Gastroesophageal sphincter (tissue), 4 donors: ENCODE measurements around the gene C6orf47. TPM values are rescaled to one million over a fixed set of nuclear protein-coding genes. Genes with fewer than 3 reads are reported as not detected.

Experiments used
- ATAC-seq: fragments of 150-250 bp; one replicate; pipeline ENCODE4 v1.9.1; 2016; ENCODE audit warnings: mild to moderate bottlenecking, moderate library complexity
- H3K27ac ChIP-seq, 4 donors: fragments of 200-600 bp; sonication (generic) in 3 of 4; 1 replicate in 3 of 4; 2 replicates in 1 of 4; pipeline ENCODE4 v1.5.1; 2016 to 2019
- H3K27me3 ChIP-seq: fragments of 200-600 bp; sonication (generic); one replicate; pipeline ENCODE4 v1.5.1; 2019
- H3K36me3 ChIP-seq, 2 donors: fragments of 200-600 bp; sonication (generic); one replicate each; pipeline ENCODE4 v1.5.1; 2019; ENCODE audit warnings: control low read depth in 1 of 2
- H3K4me1 ChIP-seq, 3 donors: fragments of 200-600 bp; sonication (generic); 1 replicate in 2 of 3; 2 replicates in 1 of 3; pipeline ENCODE4 v1.5.1; 2016 to 2019; ENCODE audit warnings: control low read depth in 2 of 3
- H3K4me3 ChIP-seq, 2 donors: fragments of 200-600 bp; sonication (generic); one replicate each; pipeline ENCODE4 v1.5.1; 2019; ENCODE audit warnings: mild to moderate bottlenecking in 1 of 2, moderate library complexity in 1 of 2
- H3K9me3 ChIP-seq, 3 donors: fragments of 200-600 bp; sonication (generic); one replicate each; pipeline ENCODE4 v1.5.1; 2017 to 2019; ENCODE audit warnings: control low read depth in 2 of 3
- EP300 ChIP-seq: sonication (generic); formaldehyde crosslinking; IDR thresholded peaks from one replicate; pipeline ENCODE4 v1.6.1; 2017; ENCODE audit warnings: antibody characterized with exemption, mild to moderate bottlenecking
- POLR2A ChIP-seq, 2 donors: fragments of 450-650 bp; IDR thresholded peaks; one replicate each; pipeline ENCODE4 v1.6.1; 2017; ENCODE audit warnings: antibody characterized with exemption in 2 of 2, mild to moderate bottlenecking in 2 of 2, moderate library complexity in 1 of 2
- POLR2AphosphoS5 ChIP-seq: sonication (generic); formaldehyde crosslinking; IDR thresholded peaks from one replicate; pipeline ENCODE4 v1.6.1; 2017; ENCODE audit warnings: antibody characterized with exemption
- WGBS, 2 donors: methylation state at CpG; one replicate each; pipeline ENCODE4 v1.1.5; 2018; ENCODE audit warnings: low coverage in 1 of 2; 5-methylcytosine and 5-hydroxymethylcytosine counted together
- total RNA-seq, 4 donors: library from RNA; depleted of rRNA; stranded (reverse); fragments of >200 nt; gene quantifications; one replicate each; pipeline ENCODE4 v1.1.0, GENCODE V29; 2016
- TF ChIP-seq, protein P1 (sequence below), 4 experiments: fragments of 200-600 bp in 2 of 4; fragments of 450-650 bp in 2 of 4; sonication (generic) in 1 of 4; IDR thresholded peaks; one replicate each; pipeline ENCODE4 v1.5.1; 2017 to 2019; ENCODE audit warnings: antibody characterized with exemption in 4 of 4, mild to moderate bottlenecking in 2 of 4, moderate library complexity in 2 of 4

Gene C6orf47
- total RNA-seq, 4 donors from 2014 or later = 30.0 to 40.0 (median 36.1) TPM

- H3K27ac ChIP-seq = no peak overlapping the region
- H3K36me3 ChIP-seq = peaks cover 0 to 31% of the 10 kb centered on the region in 2 donors
- no peak overlapping the region for H3K4me3 ChIP-seq
- TF ChIP-seq POLR2A (IDR thresholded peaks at IDR 0.05) (no peak), EP300 (no peak), POLR2AphosphoS5 (no peak)
- TF ChIP-seq, protein P1, sequence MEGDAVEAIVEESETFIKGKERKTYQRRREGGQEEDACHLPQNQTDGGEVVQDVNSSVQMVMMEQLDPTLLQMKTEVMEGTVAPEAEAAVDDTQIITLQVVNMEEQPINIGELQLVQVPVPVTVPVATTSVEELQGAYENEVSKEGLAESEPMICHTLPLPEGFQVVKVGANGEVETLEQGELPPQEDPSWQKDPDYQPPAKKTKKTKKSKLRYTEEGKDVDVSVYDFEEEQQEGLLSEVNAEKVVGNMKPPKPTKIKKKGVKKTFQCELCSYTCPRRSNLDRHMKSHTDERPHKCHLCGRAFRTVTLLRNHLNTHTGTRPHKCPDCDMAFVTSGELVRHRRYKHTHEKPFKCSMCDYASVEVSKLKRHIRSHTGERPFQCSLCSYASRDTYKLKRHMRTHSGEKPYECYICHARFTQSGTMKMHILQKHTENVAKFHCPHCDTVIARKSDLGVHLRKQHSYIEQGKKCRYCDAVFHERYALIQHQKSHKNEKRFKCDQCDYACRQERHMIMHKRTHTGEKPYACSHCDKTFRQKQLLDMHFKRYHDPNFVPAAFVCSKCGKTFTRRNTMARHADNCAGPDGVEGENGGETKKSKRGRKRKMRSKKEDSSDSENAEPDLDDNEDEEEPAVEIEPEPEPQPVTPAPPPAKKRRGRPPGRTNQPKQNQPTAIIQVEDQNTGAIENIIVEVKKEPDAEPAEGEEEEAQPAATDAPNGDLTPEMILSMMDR (IDR thresholded peaks at IDR 0.05) = no peak
- no peak for ATAC-seq
- peaks cover 0 to 16% (median 5%) of the 10 kb centered on the region in 3 donors for H3K4me1 ChIP-seq
- H3K9me3 ChIP-seq = no peaks in the 10 kb centered on the region
- 70 to 85% methylated on average over 2 to 3 of the region's 4 CpGs for WGBS, 2 donors
- H3K27me3 ChIP-seq = no peaks in the 10 kb centered on the region
Observed at GRCh38 chr6:31676322-31676903, 15.8 kb upstream of the C6orf47 start.

GRCh38 chr6:31669676-31670075 is 9.1 kb upstream of the C6orf47 start, which contains the start of gene LY6G5B:
Gene LY6G5B, plus strand, starts transcription at chr6:31669976. Its CDS starts 975 bp downstream, at chr6:31670951.
- H3K4me3 ChIP-seq = no peak within 1 kb of the TSS
- TF ChIP-seq, protein P1 (IDR thresholded peaks at IDR 0.05) = no peak
- TF ChIP-seq EP300 (no peak), POLR2A (IDR thresholded peaks at IDR 0.05) (no peak), POLR2AphosphoS5 (no peak)
- H3K9me3 ChIP-seq = no peaks in the 10 kb centered on the region
- WGBS, 2 donors = 67% methylated on average over 8 of the region's 8 CpGs; no CpG with 5 or more reads in 1 of the 2 donors
- peaks cover 0 to 75% of the 10 kb centered on the region in 2 donors for H3K36me3 ChIP-seq
- peaks cover 0 to 36% (median 11%) of the 10 kb centered on the region in 3 donors for H3K4me1 ChIP-seq
- ATAC-seq = no peak
- H3K27ac ChIP-seq = no peak within 1 kb of the TSS
- H3K27me3 ChIP-seq = no peaks in the 10 kb centered on the region

DNA sequence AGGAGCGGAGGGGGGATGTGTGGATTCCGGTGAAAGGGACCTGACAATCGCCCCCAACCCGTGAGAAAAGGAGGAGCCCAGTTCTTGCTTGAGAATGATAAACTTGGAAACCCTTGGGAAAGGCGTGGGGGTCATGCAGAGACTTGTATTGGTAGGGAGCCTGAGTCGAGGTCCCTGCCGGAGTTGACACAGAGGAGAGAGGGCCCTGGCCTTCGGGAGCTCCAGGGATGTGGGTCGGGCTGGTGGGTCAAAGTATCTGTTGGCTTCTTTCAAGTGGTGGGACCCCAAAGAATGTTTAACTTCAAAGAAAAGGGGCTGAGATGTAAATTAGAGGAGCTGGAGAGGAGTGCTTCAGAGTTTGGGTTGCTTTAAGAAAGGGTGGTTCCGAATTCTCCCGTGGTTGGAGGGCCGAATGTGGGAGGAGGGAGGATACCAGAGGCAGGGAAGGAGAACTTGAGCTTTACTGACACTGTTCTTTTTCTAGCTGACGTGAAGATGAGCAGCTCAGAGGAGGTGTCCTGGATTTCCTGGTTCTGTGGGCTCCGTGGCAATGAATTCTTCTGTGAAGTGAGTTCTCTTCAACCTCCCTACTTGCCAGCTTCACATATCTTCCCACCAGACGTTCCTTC is 5.9 kb upstream of the C6orf47 start:
- H3K4me1 ChIP-seq = peaks cover 0 to 67% (median 28%) of the 10 kb centered on the region in 3 donors
- H3K27me3 ChIP-seq = no peaks in the 10 kb centered on the region
- TF ChIP-seq POLR2AphosphoS5 = no peak
- no peak for TF ChIP-seq POLR2A (IDR thresholded peaks at IDR 0.05)
- TF ChIP-seq EP300 = no peak
- TF ChIP-seq, protein P1 (IDR thresholded peaks at IDR 0.05) = no peak
- ATAC-seq = no peak
- no peaks in the 10 kb centered on the region for H3K9me3 ChIP-seq
- H3K36me3 ChIP-seq = peaks cover 0 to 68% of the 10 kb centered on the region in 2 donors
- WGBS, 2 donors = 4 to 7% methylated on average over 6 to 12 of the region's 15 CpGs
- peak overlapping the region; percentile 55 to 67 for H3K4me3 ChIP-seq
- H3K27ac ChIP-seq = peak overlapping the region; percentile 60 to 98 (median 95)

GRCh38 chr6:31665501-31666336 is 5.1 kb upstream of the C6orf47 start, which contains the start of gene CSNK2B:
Gene CSNK2B, plus strand, starts transcription at chr6:31666080. Its CDS starts 752 bp downstream, at chr6:31666832.
- H3K27me3 ChIP-seq = no peaks in the 10 kb centered on the region
- no peak for TF ChIP-seq EP300
- TF ChIP-seq, protein P1 (IDR thresholded peaks at IDR 0.05) = peak in 1 of 4 experiments; percentile 18
- peak; percentile 61 to 70 for TF ChIP-seq POLR2A (IDR thresholded peaks at IDR 0.05)
- TF ChIP-seq POLR2AphosphoS5 = peak; percentile 71
- H3K4me1 ChIP-seq = peaks cover 0 to 74% (median 28%) of the 10 kb centered on the region in 3 donors
- ATAC-seq = peak; percentile 91
- WGBS, 2 donors = 0 to 1% methylated on average over 22 to 33 of the region's 63 CpGs
- H3K4me3 ChIP-seq = peak within 1 kb of the TSS; percentile 55 to 67
- peaks cover 0 to 61% of the 10 kb centered on the region in 2 donors for H3K36me3 ChIP-seq
- H3K9me3 ChIP-seq = no peaks in the 10 kb centered on the region
- H3K27ac ChIP-seq = peak within 1 kb of the TSS; percentile 95 to 98 (median 96)
